ENCODE data around the gene GUF1.

DNA sequence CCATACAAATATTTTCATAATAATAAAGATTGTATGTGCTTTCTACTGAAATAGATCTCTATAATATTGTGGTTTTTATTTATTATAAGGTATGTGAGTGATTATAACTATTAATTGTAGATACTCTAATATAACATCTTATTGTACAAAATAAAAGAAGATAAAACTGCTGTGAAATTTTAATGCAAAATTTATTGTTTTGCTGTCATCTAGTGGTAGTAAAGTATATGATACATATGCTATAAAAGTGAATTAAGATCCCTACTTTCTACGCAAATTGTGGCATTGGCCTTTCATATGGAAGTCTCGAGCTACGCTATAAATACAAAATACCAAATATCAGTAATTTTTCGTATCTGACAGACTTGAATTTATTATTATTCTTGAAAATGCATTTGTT lies 46.1 kb upstream of the GUF1 start:
- no peak for TF ChIP-seq YY1 (IDR thresholded peaks at IDR 0.05; ENCODE audit: low read depth)
- TF ChIP-seq TCF12 (IDR thresholded peaks at IDR 0.05; ENCODE audit: low read depth): no peak
- no peak for TF ChIP-seq CEBPB (IDR thresholded peaks at IDR 0.05)
- no peak for TF ChIP-seq CREB1 (IDR thresholded peaks at IDR 0.05; ENCODE audit: low read depth)
- no peak for TF ChIP-seq EP300 (IDR thresholded peaks at IDR 0.05; ENCODE audit: borderline replicate concordance)
- TF ChIP-seq TAF1 (IDR thresholded peaks at IDR 0.05; ENCODE audit: low read depth): no peak
- no peak for TF ChIP-seq NFIC (IDR thresholded peaks at IDR 0.05)
- TF ChIP-seq, protein P1, sequence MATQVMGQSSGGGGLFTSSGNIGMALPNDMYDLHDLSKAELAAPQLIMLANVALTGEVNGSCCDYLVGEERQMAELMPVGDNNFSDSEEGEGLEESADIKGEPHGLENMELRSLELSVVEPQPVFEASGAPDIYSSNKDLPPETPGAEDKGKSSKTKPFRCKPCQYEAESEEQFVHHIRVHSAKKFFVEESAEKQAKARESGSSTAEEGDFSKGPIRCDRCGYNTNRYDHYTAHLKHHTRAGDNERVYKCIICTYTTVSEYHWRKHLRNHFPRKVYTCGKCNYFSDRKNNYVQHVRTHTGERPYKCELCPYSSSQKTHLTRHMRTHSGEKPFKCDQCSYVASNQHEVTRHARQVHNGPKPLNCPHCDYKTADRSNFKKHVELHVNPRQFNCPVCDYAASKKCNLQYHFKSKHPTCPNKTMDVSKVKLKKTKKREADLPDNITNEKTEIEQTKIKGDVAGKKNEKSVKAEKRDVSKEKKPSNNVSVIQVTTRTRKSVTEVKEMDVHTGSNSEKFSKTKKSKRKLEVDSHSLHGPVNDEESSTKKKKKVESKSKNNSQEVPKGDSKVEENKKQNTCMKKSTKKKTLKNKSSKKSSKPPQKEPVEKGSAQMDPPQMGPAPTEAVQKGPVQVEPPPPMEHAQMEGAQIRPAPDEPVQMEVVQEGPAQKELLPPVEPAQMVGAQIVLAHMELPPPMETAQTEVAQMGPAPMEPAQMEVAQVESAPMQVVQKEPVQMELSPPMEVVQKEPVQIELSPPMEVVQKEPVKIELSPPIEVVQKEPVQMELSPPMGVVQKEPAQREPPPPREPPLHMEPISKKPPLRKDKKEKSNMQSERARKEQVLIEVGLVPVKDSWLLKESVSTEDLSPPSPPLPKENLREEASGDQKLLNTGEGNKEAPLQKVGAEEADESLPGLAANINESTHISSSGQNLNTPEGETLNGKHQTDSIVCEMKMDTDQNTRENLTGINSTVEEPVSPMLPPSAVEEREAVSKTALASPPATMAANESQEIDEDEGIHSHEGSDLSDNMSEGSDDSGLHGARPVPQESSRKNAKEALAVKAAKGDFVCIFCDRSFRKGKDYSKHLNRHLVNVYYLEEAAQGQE (IDR thresholded peaks at IDR 0.05; ENCODE audit: low read depth): no peak
- no peak for TF ChIP-seq FOXM1 (IDR thresholded peaks at IDR 0.05; ENCODE audit: borderline replicate concordance, low read depth)
- peak; percentile 25; the same call in 1 of the 2 replicates for TF ChIP-seq RAD21 (IDR thresholded peaks at IDR 0.05; ENCODE audit: low read depth)
- no peak for TF ChIP-seq EGR1 (IDR thresholded peaks at IDR 0.05)
